B cell (primary cell): ENCODE measurements around the gene KHK. TPM values are rescaled to one million over a fixed set of nuclear protein-coding genes. Genes with fewer than 3 reads are reported as not detected.

Source experiments
- ATAC-seq: fragments of 200-7000 bp; cut with Tn5 transposase; one replicate; pipeline ENCODE4 v1.10.0; 2021; ENCODE audit warnings: low read depth, mild to moderate bottlenecking, moderate number of reproducible peaks, moderate library complexity
- CTCF ChIA-PET: fragments of 350-600 bp; sonication (Branson Sonifier 250); formaldehyde crosslinking; loops from one replicate; lab custom pipeline; 2021; ENCODE audit warnings: antibody characterized with exemption, inconsistent platforms; lab: Charles Lee
- POLR2A ChIA-PET: fragments of 350-600 bp; sonication (Branson Sonifier 250); formaldehyde crosslinking; loops from one replicate; lab custom pipeline; 2021; ENCODE audit warnings: antibody characterized with exemption; lab: Charles Lee
- DNase-seq: peaks from one replicate; pipeline ENCODE4 v3.0.0; 2013
- H2AFZ ChIP-seq: 2 replicates; pipeline ENCODE4 v1.6.1; 2012; ENCODE audit warnings: mild to moderate bottlenecking, low read depth, low read length; ENCODE audit not compliant: insufficient read depth, poor library complexity, severe bottlenecking
- H3K27ac ChIP-seq, 2 donors: 1 replicate in 1 of 2; 2 replicates in 1 of 2; pipeline ENCODE4 v1.5.1; 2012 to 2013; ENCODE audit warnings: low read length in 2 of 2, mild to moderate bottlenecking in 2 of 2, moderate library complexity in 1 of 2
- H3K27me3 ChIP-seq, 4 experiments: fragments of 200-600 bp in 1 of 4; sonication (generic) in 1 of 4; replicated peaks in 1 of 4; 1 replicate in 2 of 4; 2 replicates in 2 of 4; pipeline versions ENCODE4 v1.6.1 to v1.7.0; 2013 to 2016; ENCODE audit warnings: low read length in 3 of 4, mild to moderate bottlenecking in 2 of 4, mixed read lengths in 1 of 4, moderate library complexity in 1 of 4; ENCODE audit not compliant: insufficient read depth in 4 of 4, control insufficient read depth in 3 of 4; ENCODE audit errors: control extremely low read depth in 1 of 4
- H3K36me3 ChIP-seq, 2 experiments: replicated peaks in 1 of 2; 1 replicate in 1 of 2; 2 replicates in 1 of 2; pipeline versions ENCODE4 v1.6.1 to v1.7.1; 2013; ENCODE audit warnings: low read length in 1 of 2; ENCODE audit not compliant: insufficient read depth in 2 of 2, control insufficient read depth in 1 of 2; ENCODE audit errors: control extremely low read depth in 1 of 2, extremely low read depth in 1 of 2
- H3K4me1 ChIP-seq, 2 donors: fragments of 200-600 bp in 1 of 2; sonication (generic) in 1 of 2; 1 replicate in 1 of 2; 2 replicates in 1 of 2; pipeline versions ENCODE4 v1.5.1 to v1.6.1; 2013 to 2017; ENCODE audit warnings: low read length in 2 of 2; ENCODE audit not compliant: control insufficient read depth in 2 of 2, insufficient read depth in 2 of 2
- H3K4me2 ChIP-seq: replicated peaks from 2 replicates; pipeline ENCODE3; 2012; ENCODE audit warnings: mild to moderate bottlenecking, low read depth, low read length; ENCODE audit not compliant: poor library complexity, severe bottlenecking
- H3K4me3 ChIP-seq, 5 experiments: fragments of 200-600 bp in 1 of 5; sonication (generic) in 1 of 5; 1 replicate in 3 of 5; 2 replicates in 2 of 5; pipeline versions ENCODE4 v1.5.1 to v1.7.0; 2011 to 2016; ENCODE audit warnings: low read length in 4 of 5, mild to moderate bottlenecking in 4 of 5, low read depth in 2 of 5, control low read depth in 1 of 5, moderate library complexity in 1 of 5; ENCODE audit not compliant: insufficient read depth in 1 of 5; ENCODE audit errors: control extremely low read depth in 1 of 5, extremely low read depth in 1 of 5
- H3K79me2 ChIP-seq: fragments of 200-600 bp; sonication (generic); one replicate; pipeline ENCODE4 v1.6.0; 2016; ENCODE audit warnings: low read length; ENCODE audit not compliant: control insufficient read depth, insufficient read depth
- H3K9ac ChIP-seq: fragments of 200-600 bp; sonication (generic); 2 replicates; pipeline ENCODE4 v1.6.1; 2017; ENCODE audit warnings: mild to moderate bottlenecking, low read length, moderate library complexity
- H3K9me3 ChIP-seq, 3 donors: one replicate each; pipeline versions ENCODE4 v1.6.1 to v1.7.1; 2013; ENCODE audit warnings: low read length in 2 of 3; ENCODE audit not compliant: control insufficient read depth in 2 of 3, insufficient read depth in 1 of 3; ENCODE audit errors: control extremely low read depth in 1 of 3
- H4K20me1 ChIP-seq: 2 replicates; pipeline ENCODE4 v1.6.0; 2012; ENCODE audit warnings: mild to moderate bottlenecking, low read length; ENCODE audit not compliant: insufficient read depth, control insufficient read depth, poor library complexity, severe bottlenecking
- H3K27ac Mint-ChIP-seq: one replicate; pipeline ENCODE4 v1.8.0; 2021; ENCODE audit warnings: mixed read lengths
- H3K27me3 Mint-ChIP-seq: one replicate; pipeline ENCODE4 v1.8.0; 2021; ENCODE audit warnings: mixed read lengths
- H3K4me1 Mint-ChIP-seq: one replicate; pipeline ENCODE4 v1.8.0; 2021; ENCODE audit warnings: mixed read lengths
- H3K4me3 Mint-ChIP-seq: one replicate; pipeline ENCODE4 v1.8.0; 2021; ENCODE audit warnings: mixed read lengths
- H3K9me3 Mint-ChIP-seq: one replicate; pipeline ENCODE4 v1.8.0; 2022; ENCODE audit warnings: mixed read lengths; ENCODE audit not compliant: insufficient read depth
- EZH2 ChIP-seq: IDR thresholded peaks from 2 replicates; pipeline ENCODE4 v1.6.1; 2012; ENCODE audit warnings: borderline replicate concordance, low read depth, mild to moderate bottlenecking, moderate library complexity, low read length; ENCODE audit not compliant: insufficient read depth, poor library complexity, severe bottlenecking
- WGBS: methylation state at CpG from one replicate; pipeline ENCODE4 v1.1.5; 2013; ENCODE audit warnings: missing lambda C conversion rate; ENCODE audit not compliant: insufficient coverage; 5-methylcytosine and 5-hydroxymethylcytosine counted together
- intact Hi-C: fragments of 100-400 bp; cut with micrococcal nuclease; formaldehyde crosslinking; loops from one replicate; pipeline ENCODE4 v1.10.0; 2022
- polyA plus RNA-seq: library from polyadenylated mRNA; depleted of rRNA; stranded (reverse); fragments of >200 nt; gene quantifications from 2 replicates; pipeline ENCODE4 v1.2.3, GENCODE V29; 2012
- total RNA-seq, 2 donors: library from RNA; stranded (reverse); fragments of 120-200 nt in 1 of 2; gene quantifications; 1 replicate in 1 of 2; 2 replicates in 1 of 2; pipeline versions ENCODE4 v1.2.3 to v1.2.4, GENCODE V29; 2013 to 2022
- TF ChIP-seq, protein P1 (sequence below): fragments of 200-600 bp; IDR thresholded peaks from one replicate; pipeline ENCODE4 v1.8.0; 2022; ENCODE audit warnings: antibody characterized with exemption, mild to moderate bottlenecking

Gene KHK
- total and polyA plus RNA-seq, 2 donors (not counting 1 experiment from before 2014, with no cell fraction given), result 3.3 to 4.0 TPM

DNA sequence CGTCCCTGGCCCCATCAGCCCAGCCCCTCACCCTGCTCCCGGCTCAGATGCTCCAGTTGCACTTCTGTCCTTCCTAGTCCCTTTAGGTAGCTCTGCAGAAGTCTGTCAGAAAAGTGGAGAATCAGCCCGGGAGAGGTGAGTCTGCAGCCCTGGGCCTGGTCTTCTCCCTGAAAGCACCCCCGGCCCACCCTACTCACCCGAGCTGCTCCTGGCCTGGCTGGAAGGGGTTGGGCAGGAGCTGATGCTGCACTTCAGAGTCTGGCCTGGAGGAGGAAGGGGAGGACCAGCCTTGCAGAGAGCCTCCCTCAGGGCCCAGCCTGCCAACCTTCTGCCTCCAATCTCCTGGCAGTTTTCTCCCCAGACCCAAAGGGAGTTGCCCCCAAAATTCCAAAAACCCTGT, 15.8 kb downstream of the KHK start:
- DNase-seq (no peak), ATAC-seq (no peak)
- H3K4me3 Mint-ChIP-seq, result no peak overlapping the region
- no peaks in the 10 kb centered on the region for H3K9me3 Mint-ChIP-seq
- H4K20me1 ChIP-seq, result no peaks in the 10 kb centered on the region
- 100% methylated on average over 2 of the region's 5 CpGs for WGBS
- no peaks in the 10 kb centered on the region for H3K27me3 ChIP-seq
- peaks cover 7% of the 10 kb centered on the region for H3K27me3 Mint-ChIP-seq
- H3K27ac Mint-ChIP-seq, result no peak overlapping the region
- no peak for TF ChIP-seq EZH2
- TF ChIP-seq, protein P1, sequence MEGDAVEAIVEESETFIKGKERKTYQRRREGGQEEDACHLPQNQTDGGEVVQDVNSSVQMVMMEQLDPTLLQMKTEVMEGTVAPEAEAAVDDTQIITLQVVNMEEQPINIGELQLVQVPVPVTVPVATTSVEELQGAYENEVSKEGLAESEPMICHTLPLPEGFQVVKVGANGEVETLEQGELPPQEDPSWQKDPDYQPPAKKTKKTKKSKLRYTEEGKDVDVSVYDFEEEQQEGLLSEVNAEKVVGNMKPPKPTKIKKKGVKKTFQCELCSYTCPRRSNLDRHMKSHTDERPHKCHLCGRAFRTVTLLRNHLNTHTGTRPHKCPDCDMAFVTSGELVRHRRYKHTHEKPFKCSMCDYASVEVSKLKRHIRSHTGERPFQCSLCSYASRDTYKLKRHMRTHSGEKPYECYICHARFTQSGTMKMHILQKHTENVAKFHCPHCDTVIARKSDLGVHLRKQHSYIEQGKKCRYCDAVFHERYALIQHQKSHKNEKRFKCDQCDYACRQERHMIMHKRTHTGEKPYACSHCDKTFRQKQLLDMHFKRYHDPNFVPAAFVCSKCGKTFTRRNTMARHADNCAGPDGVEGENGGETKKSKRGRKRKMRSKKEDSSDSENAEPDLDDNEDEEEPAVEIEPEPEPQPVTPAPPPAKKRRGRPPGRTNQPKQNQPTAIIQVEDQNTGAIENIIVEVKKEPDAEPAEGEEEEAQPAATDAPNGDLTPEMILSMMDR, result no peak
- no peak overlapping the region for H3K4me3 ChIP-seq
- intact Hi-C loops, result no loop called here
- no peaks in the 10 kb centered on the region for H3K36me3 ChIP-seq
- ChIA-PET POLR2A (interaction anchor here (0.6 kb wide), 1 partner anchor 24 kb away, joined by 6 read pairs; no protein-coding TSS in a partner anchor), CTCF (interaction anchor here (1.0 to 8.8 kb wide), 2 partner anchors 11 to 178 kb away, joined by 4 to 143 read pairs; partner anchors contain the start of gene TRIM54)
- no peaks in the 10 kb centered on the region for H3K79me2 ChIP-seq
- H2AFZ ChIP-seq, result no peak overlapping the region
- no peaks in the 10 kb centered on the region for H3K9me3 ChIP-seq
- no peak overlapping the region for H3K4me2 ChIP-seq
- H3K4me1 ChIP-seq, result no peaks in the 10 kb centered on the region
- no peak overlapping the region for H3K9ac ChIP-seq
- H3K27ac ChIP-seq, result no peak overlapping the region
- no peaks in the 10 kb centered on the region for H3K4me1 Mint-ChIP-seq

DNA sequence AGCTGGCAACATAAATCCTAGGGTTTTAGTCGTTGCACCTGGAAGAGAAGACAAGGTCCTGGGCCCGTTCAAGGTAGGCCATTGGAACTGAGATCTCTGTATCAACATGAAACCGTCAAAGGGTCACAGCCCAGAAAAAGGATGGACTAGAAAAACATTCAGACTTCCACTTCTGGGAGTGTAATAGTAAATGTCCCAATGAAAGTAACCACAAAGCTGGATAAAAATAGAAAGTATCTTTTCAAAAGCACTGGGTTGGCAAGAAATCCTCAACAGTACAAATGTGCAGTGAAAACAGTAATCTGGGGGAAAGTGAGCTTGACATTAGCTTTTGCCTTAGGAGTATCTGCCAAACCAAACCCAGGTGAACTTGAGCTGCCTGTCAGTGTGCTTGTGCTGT, 19.4 kb downstream of the KHK start:
- Histone ChIP-seq H2AFZ (no peak overlapping the region), H3K9me3 (no peaks in the 10 kb centered on the region), H3K4me3 (no peak overlapping the region), H3K4me2 (no peak overlapping the region), H3K27me3 (no peaks in the 10 kb centered on the region), H3K36me3 (no peaks in the 10 kb centered on the region), H3K27ac (no peak overlapping the region), H3K4me1 (no peaks in the 10 kb centered on the region), H3K79me2 (no peaks in the 10 kb centered on the region), H3K9ac (no peak overlapping the region), H4K20me1 (no peaks in the 10 kb centered on the region)
- H3K9me3 Mint-ChIP-seq, result no peaks in the 10 kb centered on the region
- 75% methylated on average over 2 of the region's 3 CpGs for WGBS
- H3K27ac Mint-ChIP-seq, result no peak overlapping the region
- ATAC-seq, result no peak
- DNase-seq, result no peak
- TF ChIP-seq, protein P1, result no peak
- TF ChIP-seq EZH2, result no peak
- intact Hi-C loops, result no loop called here
- ChIA-PET CTCF (interaction anchor here (0.6 to 2.1 kb wide), 4 partner anchors 11 to 577 kb away, joined by 3 to 7 read pairs (median 4); no protein-coding TSS in a partner anchor), POLR2A (no interaction called here)
- H3K27me3 Mint-ChIP-seq, result peaks cover 11% of the 10 kb centered on the region
- H3K4me3 Mint-ChIP-seq, result no peak overlapping the region
- no peaks in the 10 kb centered on the region for H3K4me1 Mint-ChIP-seq
